Measurements from ENCODE around the gene GMEB1. TPM values are rescaled to one million over a fixed set of nuclear protein-coding genes. Genes with fewer than 3 reads are reported as not detected.

The GMEB1 gene
- total and polyA plus RNA-seq, 2 experiments from 2014 or later: 6.9 to 8.2 TPM

GRCh38 chr1:28751315-28752060 is 82.9 kb downstream of the GMEB1 start:
- in situ Hi-C loops (cut with MboI): no loop called here
- peaks cover 56% of the 10 kb centered on the region for H3F3A ChIP-seq (ENCODE audit: insufficient read depth)
- H3K9ac ChIP-seq: no peak overlapping the region
- peaks cover 4% of the 10 kb centered on the region; the same call in 1 of the 2 replicates for H3K36me3 ChIP-seq (ENCODE audit: low read depth)
- H4K20me1 ChIP-seq (ENCODE audit: insufficient read depth): peaks cover 34% of the 10 kb centered on the region
- peak; percentile 79 for DNase-seq
- 0 to 2% methylated on average over 2 of the region's 2 CpGs for WGBS, 2 experiments (ENCODE audit: low coverage in 1 of 2, low lambda C conversion rate in 2 of 2, missing lambda C conversion rate in 2 of 2)
- peaks cover 44% of the 10 kb centered on the region for H3K4me1 ChIP-seq (ENCODE audit: insufficient read depth)
- no peaks in the 10 kb centered on the region for H3K27me3 ChIP-seq (replicated peaks; ENCODE audit: insufficient read depth)
- H3K27ac ChIP-seq: peak overlapping the region; percentile 52; the same call in 1 of the 2 replicates
- H3K9me2 ChIP-seq (ENCODE audit: insufficient read depth): no peaks in the 10 kb centered on the region
- H3K4me2 ChIP-seq (ENCODE audit: unreplicated experiment): peak overlapping the region; percentile 74
- H3K9me3 ChIP-seq (ENCODE audit: low read depth): no peaks in the 10 kb centered on the region
- peak overlapping the region; percentile 48 for H3K4me3 ChIP-seq
- H2AFZ ChIP-seq: no peak overlapping the region
- TF ChIP-seq EZH2 (IDR thresholded peaks at IDR 0.05; ENCODE audit: insufficient read depth, poor library complexity, severe bottlenecking): no peak
- no peak for TF ChIP-seq EZH2phosphoT487 (IDR thresholded peaks at IDR 0.05; ENCODE audit: insufficient read depth, low read depth)
- H3K79me2 ChIP-seq (ENCODE audit: insufficient read depth): peaks cover 100% of the 10 kb centered on the region

- peak overlapping the region; percentile 6; the same call in 1 of the 2 replicates for H3K9ac ChIP-seq
- no peak overlapping the region for H3K27ac ChIP-seq
- H4K20me1 ChIP-seq (ENCODE audit: insufficient read depth): peaks cover 54% of the 10 kb centered on the region
- no peak for DNase-seq
- H3K4me1 ChIP-seq (ENCODE audit: insufficient read depth): peaks cover 37% of the 10 kb centered on the region
- no peaks in the 10 kb centered on the region for H3K9me2 ChIP-seq (ENCODE audit: insufficient read depth)
- peaks cover 22% of the 10 kb centered on the region for H3F3A ChIP-seq (ENCODE audit: insufficient read depth)
- peak overlapping the region; percentile 50 for H3K4me2 ChIP-seq (ENCODE audit: unreplicated experiment)
- H3K9me3 ChIP-seq (ENCODE audit: low read depth): no peaks in the 10 kb centered on the region
- peaks cover 100% of the 10 kb centered on the region for H3K79me2 ChIP-seq (ENCODE audit: insufficient read depth)
- WGBS, 2 experiments (ENCODE audit: low coverage in 1 of 2, low lambda C conversion rate in 2 of 2, missing lambda C conversion rate in 2 of 2): 59 to 69% methylated on average over 1 of the region's 1 CpG
- H2AFZ ChIP-seq: no peak overlapping the region
- H3K36me3 ChIP-seq (ENCODE audit: low read depth): peaks cover 16% of the 10 kb centered on the region
- H3K27me3 ChIP-seq (replicated peaks; ENCODE audit: insufficient read depth): no peaks in the 10 kb centered on the region
- TF ChIP-seq EZH2phosphoT487 (IDR thresholded peaks at IDR 0.05; ENCODE audit: insufficient read depth, low read depth): no peak
- no peak for TF ChIP-seq EZH2 (IDR thresholded peaks at IDR 0.05; ENCODE audit: insufficient read depth, poor library complexity, severe bottlenecking)
- in situ Hi-C loops (cut with MboI): no loop called here
- peak overlapping the region; percentile 16; the same call in 1 of the 2 replicates for H3K4me3 ChIP-seq
These were observed 87.1 kb downstream of the GMEB1 start for GRCh38 chr1:28755701-28756100.

- Histone ChIP-seq H3K27ac (no peak overlapping the region), H3K4me2 (ENCODE audit: unreplicated experiment) (no peak overlapping the region), H3K9me3 (ENCODE audit: low read depth) (no peaks in the 10 kb centered on the region), H3K36me3 (ENCODE audit: low read depth) (peaks cover 15% of the 10 kb centered on the region), H3F3A (ENCODE audit: insufficient read depth) (peaks cover 12% of the 10 kb centered on the region), H3K4me1 (ENCODE audit: insufficient read depth) (peaks cover 25% of the 10 kb centered on the region), H3K27me3 (replicated peaks; ENCODE audit: insufficient read depth) (no peaks in the 10 kb centered on the region), H3K9me2 (ENCODE audit: insufficient read depth) (no peaks in the 10 kb centered on the region), H3K9ac (no peak overlapping the region), H3K4me3 (no peak overlapping the region), H3K79me2 (ENCODE audit: insufficient read depth) (peaks cover 100% of the 10 kb centered on the region), H2AFZ (no peak overlapping the region), H4K20me1 (ENCODE audit: insufficient read depth) (peaks cover 49% of the 10 kb centered on the region)
- no peak for DNase-seq
- in situ Hi-C loops (cut with MboI): no loop called here
- TF ChIP-seq EZH2 (IDR thresholded peaks at IDR 0.05; ENCODE audit: insufficient read depth, poor library complexity, severe bottlenecking) (no peak), EZH2phosphoT487 (IDR thresholded peaks at IDR 0.05; ENCODE audit: insufficient read depth, low read depth) (no peak)
- 58 to 60% methylated on average over 5 of the region's 5 CpGs for WGBS, 2 experiments (ENCODE audit: low coverage in 1 of 2, low lambda C conversion rate in 2 of 2, missing lambda C conversion rate in 2 of 2)
These were observed 88.3 kb downstream of the GMEB1 start for GRCh38 chr1:28756846-28757245.

GRCh38 chr1:28758420-28758819 is 89.8 kb downstream of the GMEB1 start:
- H3F3A ChIP-seq (ENCODE audit: insufficient read depth): peaks cover 8% of the 10 kb centered on the region
- H3K9me2 ChIP-seq (ENCODE audit: insufficient read depth): no peaks in the 10 kb centered on the region
- in situ Hi-C loops (cut with MboI): no loop called here
- no peak for DNase-seq
- H3K4me3 ChIP-seq: no peak overlapping the region
- no peaks in the 10 kb centered on the region for H3K27me3 ChIP-seq (replicated peaks; ENCODE audit: insufficient read depth)
- peaks cover 40% of the 10 kb centered on the region; the same call in 1 of the 2 replicates for H4K20me1 ChIP-seq (ENCODE audit: insufficient read depth)
- H3K36me3 ChIP-seq (ENCODE audit: low read depth): peaks cover 13% of the 10 kb centered on the region
- H3K4me2 ChIP-seq (ENCODE audit: unreplicated experiment): no peak overlapping the region
- peaks cover 21% of the 10 kb centered on the region for H3K4me1 ChIP-seq (ENCODE audit: insufficient read depth)
- WGBS, 2 experiments (ENCODE audit: low coverage in 1 of 2, low lambda C conversion rate in 2 of 2, missing lambda C conversion rate in 2 of 2): 88 to 91% methylated on average over 4 of the region's 4 CpGs
- no peak for TF ChIP-seq EZH2phosphoT487 (IDR thresholded peaks at IDR 0.05; ENCODE audit: insufficient read depth, low read depth)
- no peak overlapping the region for H3K9ac ChIP-seq
- no peaks in the 10 kb centered on the region for H3K9me3 ChIP-seq (ENCODE audit: low read depth)
- no peak overlapping the region for H2AFZ ChIP-seq
- peaks cover 100% of the 10 kb centered on the region for H3K79me2 ChIP-seq (ENCODE audit: insufficient read depth)
- no peak overlapping the region for H3K27ac ChIP-seq
